B cell (primary cell): ENCODE results near the gene NGEF. TPM values are rescaled to one million over a fixed set of nuclear protein-coding genes. Genes with fewer than 3 reads are reported as not detected.

Experiments used
- ATAC-seq: fragments of 200-7000 bp; cut with Tn5 transposase; one replicate; pipeline ENCODE4 v1.10.0; 2021; ENCODE audit warnings: low read depth, mild to moderate bottlenecking, moderate number of reproducible peaks, moderate library complexity
- CTCF ChIA-PET: fragments of 350-600 bp; sonication (Branson Sonifier 250); formaldehyde crosslinking; loops from one replicate; lab custom pipeline; 2021; ENCODE audit warnings: antibody characterized with exemption, inconsistent platforms; lab: Charles Lee
- POLR2A ChIA-PET: fragments of 350-600 bp; sonication (Branson Sonifier 250); formaldehyde crosslinking; loops from one replicate; lab custom pipeline; 2021; ENCODE audit warnings: antibody characterized with exemption; lab: Charles Lee
- DNase-seq: peaks from one replicate; pipeline ENCODE4 v3.0.0; 2013
- H2AFZ ChIP-seq: 2 replicates; pipeline ENCODE4 v1.6.1; 2012; ENCODE audit warnings: mild to moderate bottlenecking, low read depth, low read length; ENCODE audit not compliant: insufficient read depth, poor library complexity, severe bottlenecking
- H3K27ac ChIP-seq, 2 donors: 1 replicate in 1 of 2; 2 replicates in 1 of 2; pipeline ENCODE4 v1.5.1; 2012 to 2013; ENCODE audit warnings: low read length in 2 of 2, mild to moderate bottlenecking in 2 of 2, moderate library complexity in 1 of 2
- H3K27me3 ChIP-seq, 4 experiments: fragments of 200-600 bp in 1 of 4; sonication (generic) in 1 of 4; replicated peaks in 1 of 4; 1 replicate in 2 of 4; 2 replicates in 2 of 4; pipeline versions ENCODE4 v1.6.1 to v1.7.0; 2013 to 2016; ENCODE audit warnings: low read length in 3 of 4, mild to moderate bottlenecking in 2 of 4, mixed read lengths in 1 of 4, moderate library complexity in 1 of 4; ENCODE audit not compliant: insufficient read depth in 4 of 4, control insufficient read depth in 3 of 4; ENCODE audit errors: control extremely low read depth in 1 of 4
- H3K36me3 ChIP-seq, 2 experiments: replicated peaks in 1 of 2; 1 replicate in 1 of 2; 2 replicates in 1 of 2; pipeline versions ENCODE4 v1.6.1 to v1.7.1; 2013; ENCODE audit warnings: low read length in 1 of 2; ENCODE audit not compliant: insufficient read depth in 2 of 2, control insufficient read depth in 1 of 2; ENCODE audit errors: control extremely low read depth in 1 of 2, extremely low read depth in 1 of 2
- H3K4me1 ChIP-seq, 2 donors: fragments of 200-600 bp in 1 of 2; sonication (generic) in 1 of 2; 1 replicate in 1 of 2; 2 replicates in 1 of 2; pipeline versions ENCODE4 v1.5.1 to v1.6.1; 2013 to 2017; ENCODE audit warnings: low read length in 2 of 2; ENCODE audit not compliant: control insufficient read depth in 2 of 2, insufficient read depth in 2 of 2
- H3K4me2 ChIP-seq: replicated peaks from 2 replicates; pipeline ENCODE3; 2012; ENCODE audit warnings: mild to moderate bottlenecking, low read depth, low read length; ENCODE audit not compliant: poor library complexity, severe bottlenecking
- H3K4me3 ChIP-seq, 5 experiments: fragments of 200-600 bp in 1 of 5; sonication (generic) in 1 of 5; 1 replicate in 3 of 5; 2 replicates in 2 of 5; pipeline versions ENCODE4 v1.5.1 to v1.7.0; 2011 to 2016; ENCODE audit warnings: low read length in 4 of 5, mild to moderate bottlenecking in 4 of 5, low read depth in 2 of 5, control low read depth in 1 of 5, moderate library complexity in 1 of 5; ENCODE audit not compliant: insufficient read depth in 1 of 5; ENCODE audit errors: control extremely low read depth in 1 of 5, extremely low read depth in 1 of 5
- H3K79me2 ChIP-seq: fragments of 200-600 bp; sonication (generic); one replicate; pipeline ENCODE4 v1.6.0; 2016; ENCODE audit warnings: low read length; ENCODE audit not compliant: control insufficient read depth, insufficient read depth
- H3K9ac ChIP-seq: fragments of 200-600 bp; sonication (generic); 2 replicates; pipeline ENCODE4 v1.6.1; 2017; ENCODE audit warnings: mild to moderate bottlenecking, low read length, moderate library complexity
- H3K9me3 ChIP-seq, 3 donors: one replicate each; pipeline versions ENCODE4 v1.6.1 to v1.7.1; 2013; ENCODE audit warnings: low read length in 2 of 3; ENCODE audit not compliant: control insufficient read depth in 2 of 3, insufficient read depth in 1 of 3; ENCODE audit errors: control extremely low read depth in 1 of 3
- H4K20me1 ChIP-seq: 2 replicates; pipeline ENCODE4 v1.6.0; 2012; ENCODE audit warnings: mild to moderate bottlenecking, low read length; ENCODE audit not compliant: insufficient read depth, control insufficient read depth, poor library complexity, severe bottlenecking
- H3K27ac Mint-ChIP-seq: one replicate; pipeline ENCODE4 v1.8.0; 2021; ENCODE audit warnings: mixed read lengths
- H3K27me3 Mint-ChIP-seq: one replicate; pipeline ENCODE4 v1.8.0; 2021; ENCODE audit warnings: mixed read lengths
- H3K4me1 Mint-ChIP-seq: one replicate; pipeline ENCODE4 v1.8.0; 2021; ENCODE audit warnings: mixed read lengths
- H3K4me3 Mint-ChIP-seq: one replicate; pipeline ENCODE4 v1.8.0; 2021; ENCODE audit warnings: mixed read lengths
- H3K9me3 Mint-ChIP-seq: one replicate; pipeline ENCODE4 v1.8.0; 2022; ENCODE audit warnings: mixed read lengths; ENCODE audit not compliant: insufficient read depth
- EZH2 ChIP-seq: IDR thresholded peaks from 2 replicates; pipeline ENCODE4 v1.6.1; 2012; ENCODE audit warnings: borderline replicate concordance, low read depth, mild to moderate bottlenecking, moderate library complexity, low read length; ENCODE audit not compliant: insufficient read depth, poor library complexity, severe bottlenecking
- WGBS: methylation state at CpG from one replicate; pipeline ENCODE4 v1.1.5; 2013; ENCODE audit warnings: missing lambda C conversion rate; ENCODE audit not compliant: insufficient coverage; 5-methylcytosine and 5-hydroxymethylcytosine counted together
- intact Hi-C: fragments of 100-400 bp; cut with micrococcal nuclease; formaldehyde crosslinking; loops from one replicate; pipeline ENCODE4 v1.10.0; 2022
- polyA plus RNA-seq: library from polyadenylated mRNA; depleted of rRNA; stranded (reverse); fragments of >200 nt; gene quantifications from 2 replicates; pipeline ENCODE4 v1.2.3, GENCODE V29; 2012
- total RNA-seq, 2 donors: library from RNA; stranded (reverse); fragments of 120-200 nt in 1 of 2; gene quantifications; 1 replicate in 1 of 2; 2 replicates in 1 of 2; pipeline versions ENCODE4 v1.2.3 to v1.2.4, GENCODE V29; 2013 to 2022
- TF ChIP-seq, protein P1 (sequence below): fragments of 200-600 bp; IDR thresholded peaks from one replicate; pipeline ENCODE4 v1.8.0; 2022; ENCODE audit warnings: antibody characterized with exemption, mild to moderate bottlenecking

NGEF gene
- total and polyA plus RNA-seq, 2 donors (not counting 1 experiment from before 2014, with no cell fraction given), result not detected

- DNase-seq, result peak; percentile 35
- peak; percentile 33 for ATAC-seq
- H3K9me3 ChIP-seq, result peaks cover 2 to 10% (median 4%) of the 10 kb centered on the region in 3 donors
- peaks cover 19 to 23% of the 10 kb centered on the region in 2 donors for H3K4me1 ChIP-seq
- peaks cover 15% of the 10 kb centered on the region for H3K4me1 Mint-ChIP-seq
- H3K27ac ChIP-seq, result no peak overlapping the region
- H3K9me3 Mint-ChIP-seq, result no peaks in the 10 kb centered on the region
- intact Hi-C loops, result no loop called here
- H3K27me3 ChIP-seq, result peaks cover 0 to 52% (median 26%) of the 10 kb centered on the region in 4 experiments
- H2AFZ ChIP-seq, result peak overlapping the region; percentile 46
- H4K20me1 ChIP-seq, result no peaks in the 10 kb centered on the region
- H3K4me3 Mint-ChIP-seq, result peak overlapping the region; percentile 73
- no peaks in the 10 kb centered on the region for H3K79me2 ChIP-seq
- H3K4me2 ChIP-seq, result peak overlapping the region; percentile 79
- CTCF ChIA-PET, result no interaction called here
- 2% methylated on average over 114 of the region's 114 CpGs for WGBS
- POLR2A ChIA-PET, result no interaction called here
- peak overlapping the region; percentile 42 for H3K9ac ChIP-seq
- H3K4me3 ChIP-seq, result peak overlapping the region in 2 of 5 experiments; percentile 29 to 38
- H3K27me3 Mint-ChIP-seq, result peaks cover 55% of the 10 kb centered on the region
- H3K27ac Mint-ChIP-seq, result no peak overlapping the region
- no peaks in the 10 kb centered on the region for H3K36me3 ChIP-seq
- TF ChIP-seq EZH2, result no peak
- TF ChIP-seq, protein P1, sequence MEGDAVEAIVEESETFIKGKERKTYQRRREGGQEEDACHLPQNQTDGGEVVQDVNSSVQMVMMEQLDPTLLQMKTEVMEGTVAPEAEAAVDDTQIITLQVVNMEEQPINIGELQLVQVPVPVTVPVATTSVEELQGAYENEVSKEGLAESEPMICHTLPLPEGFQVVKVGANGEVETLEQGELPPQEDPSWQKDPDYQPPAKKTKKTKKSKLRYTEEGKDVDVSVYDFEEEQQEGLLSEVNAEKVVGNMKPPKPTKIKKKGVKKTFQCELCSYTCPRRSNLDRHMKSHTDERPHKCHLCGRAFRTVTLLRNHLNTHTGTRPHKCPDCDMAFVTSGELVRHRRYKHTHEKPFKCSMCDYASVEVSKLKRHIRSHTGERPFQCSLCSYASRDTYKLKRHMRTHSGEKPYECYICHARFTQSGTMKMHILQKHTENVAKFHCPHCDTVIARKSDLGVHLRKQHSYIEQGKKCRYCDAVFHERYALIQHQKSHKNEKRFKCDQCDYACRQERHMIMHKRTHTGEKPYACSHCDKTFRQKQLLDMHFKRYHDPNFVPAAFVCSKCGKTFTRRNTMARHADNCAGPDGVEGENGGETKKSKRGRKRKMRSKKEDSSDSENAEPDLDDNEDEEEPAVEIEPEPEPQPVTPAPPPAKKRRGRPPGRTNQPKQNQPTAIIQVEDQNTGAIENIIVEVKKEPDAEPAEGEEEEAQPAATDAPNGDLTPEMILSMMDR, result no peak
Observed at GRCh38 chr2:232927793-232928550, 85.1 kb downstream of the NGEF start.
